LHCN-M2 (cell line): ENCODE data around the gene ALPI. TPM values are rescaled to one million over a fixed set of nuclear protein-coding genes. Genes with fewer than 3 reads are reported as not detected.
"Not testable (repeated sequence)": the region's sequence is repeated elsewhere in the genome, so short reads cannot be mapped to it uniquely, and the experiment has no call there.

Source experiments
- DNase-seq: peaks from one replicate; pipeline ENCODE4 v3.0.0-alpha.2; 2012; ENCODE audit warnings: low read depth
- total RNA-seq: library from RNA; depleted of rRNA; stranded (reverse); fragments of >200 nt; gene quantifications from 2 replicates; pipeline ENCODE4 v1.2.3, GENCODE V29; 2014

Gene ALPI
- total RNA-seq, 1 experiment from 2014 or later = not detected

GRCh38 chr2:232420463-232421188 is 35.3 kb upstream of the ALPI start:
- DNase-seq = no peak

- DNase-seq = no peak
These were observed 34.7 kb upstream of the ALPI start for GRCh38 chr2:232421189-232421785.

GRCh38 chr2:232422051-232422450 is 33.9 kb upstream of the ALPI start:
- DNase-seq = no peak

- DNase-seq = not testable (repeated sequence)
These were observed 33.0 kb upstream of the ALPI start for GRCh38 chr2:232422996-232423395.

- not testable (repeated sequence) for DNase-seq
These were observed 32.5 kb upstream of the ALPI start for GRCh38 chr2:232423407-232423806.

GRCh38 chr2:232431705-232432590 is 24.0 kb upstream of the ALPI start:
- no peak for DNase-seq

GRCh38 chr2:232432598-232433184 is 23.3 kb upstream of the ALPI start:
- DNase-seq = no peak

- DNase-seq = not testable (repeated sequence)
These were observed 22.3 kb upstream of the ALPI start for GRCh38 chr2:232433622-232434021.

- DNase-seq = no peak
These were observed 21.9 kb upstream of the ALPI start for GRCh38 chr2:232434091-232434490.

GRCh38 chr2:232434563-232435374 is 21.2 kb upstream of the ALPI start:
- DNase-seq = no peak

GRCh38 chr2:232435375-232435648 is 20.6 kb upstream of the ALPI start:
- DNase-seq = no peak

- DNase-seq = no peak
These were observed 20.1 kb upstream of the ALPI start for GRCh38 chr2:232435805-232436204.

GRCh38 chr2:232436381-232437194 is 19.4 kb upstream of the ALPI start:
- DNase-seq = no peak

GRCh38 chr2:232437195-232437571 is 18.8 kb upstream of the ALPI start:
- no peak for DNase-seq

GRCh38 chr2:232438091-232438490 is 17.9 kb upstream of the ALPI start:
- DNase-seq = no peak

GRCh38 chr2:232438951-232439757 is 16.8 kb upstream of the ALPI start:
- DNase-seq = no peak

- DNase-seq = no peak
These were observed 16.2 kb upstream of the ALPI start for GRCh38 chr2:232439758-232440135.

- DNase-seq = peak; percentile 43
These were observed 15.5 kb upstream of the ALPI start for GRCh38 chr2:232440220-232441018.

- no peak for DNase-seq
These were observed 14.8 kb upstream of the ALPI start for GRCh38 chr2:232441147-232441651.
